GM23248 (cell line): ENCODE results near the gene RRBP1. TPM values are rescaled to one million over a fixed set of nuclear protein-coding genes. Genes with fewer than 3 reads are reported as not detected.

ENCODE experiments used
- DNase-seq: peaks from one replicate; pipeline ENCODE4 v3.0.0-alpha.2; 2015
- H2AFZ ChIP-seq: fragments of 200-600 bp; sonication (generic); 2 replicates; pipeline ENCODE4 v1.6.1; 2016; ENCODE audit warnings: antibody characterized with exemption
- H3F3A ChIP-seq: fragments of 200-600 bp; sonication (generic); 2 replicates; pipeline ENCODE4 v1.6.1; 2016; ENCODE audit warnings: mild to moderate bottlenecking, antibody characterized with exemption, mixed run types; ENCODE audit not compliant: insufficient read depth
- H3K27ac ChIP-seq: fragments of 200-600 bp; sonication (generic); 2 replicates; pipeline ENCODE4 v1.5.1; 2016; ENCODE audit warnings: mild to moderate bottlenecking
- H3K27me3 ChIP-seq: fragments of 200-600 bp; sonication (generic); replicated peaks from 2 replicates; pipeline ENCODE4 v1.6.1; 2016; ENCODE audit warnings: mild to moderate bottlenecking; ENCODE audit not compliant: insufficient read depth
- H3K36me3 ChIP-seq: fragments of 200-600 bp; sonication (generic); 2 replicates; pipeline ENCODE4 v1.6.1; 2016; ENCODE audit warnings: low read depth, mild to moderate bottlenecking
- H3K4me1 ChIP-seq: fragments of 200-600 bp; sonication (generic); 2 replicates; pipeline ENCODE4 v1.6.1; 2016; ENCODE audit warnings: mild to moderate bottlenecking; ENCODE audit not compliant: insufficient read depth
- H3K4me2 ChIP-seq: fragments of 200-600 bp; sonication (generic); one replicate; pipeline ENCODE4 v1.6.1; 2016; ENCODE audit warnings: mild to moderate bottlenecking; ENCODE audit not compliant: unreplicated experiment
- H3K4me3 ChIP-seq: fragments of 200-600 bp; sonication (generic); 2 replicates; pipeline ENCODE4 v1.5.1; 2016; ENCODE audit warnings: mild to moderate bottlenecking
- H3K79me2 ChIP-seq: fragments of 200-600 bp; sonication (generic); 2 replicates; pipeline ENCODE4 v1.6.1; 2016; ENCODE audit warnings: mild to moderate bottlenecking; ENCODE audit not compliant: insufficient read depth
- H3K9ac ChIP-seq: fragments of 200-600 bp; sonication (generic); 2 replicates; pipeline ENCODE4 v1.6.1; 2016; ENCODE audit warnings: mild to moderate bottlenecking
- H3K9me2 ChIP-seq: fragments of 200-600 bp; sonication (generic); 2 replicates; pipeline ENCODE4 v1.6.1; 2016; ENCODE audit warnings: mixed run types, mild to moderate bottlenecking, moderate library complexity; ENCODE audit not compliant: insufficient read depth
- H3K9me3 ChIP-seq: fragments of 200-600 bp; sonication (generic); one replicate; pipeline ENCODE4 v1.6.1; 2017; ENCODE audit warnings: low read depth
- H4K20me1 ChIP-seq: fragments of 200-600 bp; sonication (generic); 2 replicates; pipeline ENCODE4 v1.6.0; 2016; ENCODE audit not compliant: insufficient read depth
- EZH2 ChIP-seq: fragments of 200-600 bp; sonication (generic); IDR thresholded peaks from 2 replicates; pipeline ENCODE4 v1.6.1; 2018; ENCODE audit warnings: antibody characterized with exemption, mild to moderate bottlenecking; ENCODE audit not compliant: insufficient read depth, poor library complexity, severe bottlenecking
- EZH2phosphoT487 ChIP-seq: fragments of 200-600 bp; sonication (generic); IDR thresholded peaks from 2 replicates; pipeline ENCODE4 v1.6.1; 2018; ENCODE audit warnings: antibody characterized with exemption, moderate library complexity, mild to moderate bottlenecking, low read depth; ENCODE audit not compliant: insufficient read depth
- WGBS, 2 experiments: methylation state at CpG; one replicate each; pipeline ENCODE4 v1.1.6; 2015 to 2017; ENCODE audit warnings: low lambda C conversion rate in 2 of 2, low coverage in 1 of 2; ENCODE audit errors: missing lambda C conversion rate in 2 of 2; 5-methylcytosine and 5-hydroxymethylcytosine counted together
- in situ Hi-C: fragments of 300-500 bp; cut with MboI; formaldehyde crosslinking; loops from 2 replicates; pipeline ENCODE4 v1.15.0; 2020
- polyA plus RNA-seq: library from polyadenylated mRNA; unstranded; fragments of >200 nt; fragmentation: Nextera tagmentation; extraction: Ambion mirVana; gene quantifications from 2 replicates; pipeline ENCODE4 v1.2.1, GENCODE V29; 2016
- total RNA-seq: library from RNA; depleted of rRNA; stranded (reverse); fragments of >200 nt; shearing (Covaris generic); gene quantifications from 2 replicates; pipeline ENCODE4 v1.2.3, GENCODE V29; 2014

Gene RRBP1
- total and polyA plus RNA-seq, 2 experiments from 2014 or later, result 127 to 182 TPM

DNA sequence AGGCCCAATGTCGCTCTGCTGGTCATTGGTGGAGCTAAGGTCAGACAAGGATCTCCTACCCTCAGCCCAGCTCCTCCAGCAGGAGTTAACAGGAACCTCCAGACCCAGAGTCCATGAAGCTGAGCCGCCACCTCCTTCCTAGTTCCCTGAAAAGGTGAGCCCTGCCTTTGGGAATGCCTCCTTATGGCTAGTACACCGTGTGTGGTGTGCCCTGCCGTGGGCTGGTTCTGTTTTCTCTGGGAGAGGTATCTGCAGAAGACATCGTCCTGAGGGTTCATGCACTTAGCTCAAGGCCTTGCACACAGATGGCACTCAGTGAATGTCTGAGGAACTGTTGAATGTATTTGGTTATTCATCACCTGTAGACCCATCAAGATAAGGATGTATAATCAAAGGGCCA, 33.0 kb upstream of the RRBP1 start:
- TF ChIP-seq EZH2, result no peak
- TF ChIP-seq EZH2phosphoT487, result no peak
- H3K9ac ChIP-seq, result no peak overlapping the region
- no peaks in the 10 kb centered on the region for H4K20me1 ChIP-seq
- H3K4me3 ChIP-seq, result no peak overlapping the region
- H3K27me3 ChIP-seq, result peaks cover 6% of the 10 kb centered on the region; the same call in 1 of the 2 replicates
- no peak overlapping the region for H3K27ac ChIP-seq
- no peak for DNase-seq
- H3K79me2 ChIP-seq, result no peaks in the 10 kb centered on the region
- no peaks in the 10 kb centered on the region for H3K9me3 ChIP-seq
- WGBS, 2 experiments, result 51 to 57% methylated on average over 5 of the region's 5 CpGs
- H3F3A ChIP-seq, result no peaks in the 10 kb centered on the region
- no peaks in the 10 kb centered on the region for H3K9me2 ChIP-seq
- no peak overlapping the region for H2AFZ ChIP-seq
- H3K36me3 ChIP-seq, result no peaks in the 10 kb centered on the region
- H3K4me1 ChIP-seq, result no peaks in the 10 kb centered on the region; the same call in 1 of the 2 replicates
- in situ Hi-C loops, result no loop called here
- no peak overlapping the region for H3K4me2 ChIP-seq

DNA sequence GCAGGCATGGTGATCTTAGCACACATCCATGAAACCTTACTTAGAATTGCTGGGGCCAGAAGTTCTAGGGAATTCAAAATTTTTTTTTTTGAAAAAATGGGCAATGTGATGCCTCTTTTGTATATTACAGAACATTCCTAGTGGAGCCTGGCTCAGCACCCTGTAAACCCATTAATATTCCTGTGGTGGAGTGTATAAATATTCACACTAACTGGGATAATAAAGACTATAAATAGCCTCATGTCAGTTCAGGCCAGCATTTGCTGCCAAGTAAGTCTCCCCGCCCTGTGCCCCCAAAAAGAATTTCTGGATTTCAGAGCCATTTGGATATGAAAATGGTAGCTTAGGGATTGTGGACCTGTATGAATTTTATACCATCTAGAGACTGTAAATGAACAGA, 32.6 kb upstream of the RRBP1 start:
- Histone ChIP-seq H3K36me3 (no peaks in the 10 kb centered on the region), H3K9me2 (no peaks in the 10 kb centered on the region), H3F3A (no peaks in the 10 kb centered on the region), H3K27me3 (0 out of 2 replicates have a peak, but pooled peaks cover 6% of the 10 kb centered on the region), H3K9me3 (no peaks in the 10 kb centered on the region), H3K9ac (no peak overlapping the region), H4K20me1 (no peaks in the 10 kb centered on the region), H2AFZ (no peak overlapping the region), H3K4me3 (no peak overlapping the region), H3K4me2 (no peak overlapping the region), H3K27ac (no peak overlapping the region), H3K4me1 (no peaks in the 10 kb centered on the region; the same call in 1 of the 2 replicates), H3K79me2 (no peaks in the 10 kb centered on the region)
- TF ChIP-seq EZH2phosphoT487 (no peak), EZH2 (no peak)
- in situ Hi-C loops, result no loop called here
- no peak for DNase-seq
- 42 to 63% methylated on average over 1 of the region's 1 CpG for WGBS, 2 experiments

DNA sequence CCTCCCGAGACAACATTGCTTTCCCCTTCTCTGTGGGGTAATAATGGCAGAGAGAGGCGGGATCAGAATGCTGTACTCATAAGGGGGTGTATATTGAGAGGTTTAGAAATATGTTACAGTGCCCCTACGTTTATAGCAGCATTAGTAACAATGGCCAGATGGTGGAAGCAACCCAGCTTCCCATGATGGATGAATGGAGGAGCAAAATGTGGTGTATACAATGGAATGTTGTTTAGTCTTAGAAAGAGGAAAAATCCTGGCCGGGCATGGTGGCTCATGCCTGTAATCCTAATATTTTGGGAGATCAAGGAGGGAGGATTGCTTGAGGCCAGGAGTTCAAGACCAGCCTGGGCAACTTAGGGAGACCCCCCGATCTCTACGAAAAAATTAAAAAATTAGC, 30.7 kb upstream of the RRBP1 start:
- no peaks in the 10 kb centered on the region for H3K9me2 ChIP-seq
- no peak overlapping the region for H2AFZ ChIP-seq
- no peak overlapping the region for H3K4me2 ChIP-seq
- no peaks in the 10 kb centered on the region for H3K79me2 ChIP-seq
- WGBS, 2 experiments, result 71 to 76% methylated on average over 6 of the region's 6 CpGs
- no peak for TF ChIP-seq EZH2
- TF ChIP-seq EZH2phosphoT487, result no peak
- no peaks in the 10 kb centered on the region for H4K20me1 ChIP-seq
- no peaks in the 10 kb centered on the region for H3F3A ChIP-seq
- H3K36me3 ChIP-seq, result no peaks in the 10 kb centered on the region
- H3K4me1 ChIP-seq, result no peaks in the 10 kb centered on the region; the same call in 1 of the 2 replicates
- H3K27ac ChIP-seq, result no peak overlapping the region
- peak; percentile 23 for DNase-seq
- H3K27me3 ChIP-seq, result no peaks in the 10 kb centered on the region
- H3K9me3 ChIP-seq, result no peaks in the 10 kb centered on the region
- no peak overlapping the region for H3K4me3 ChIP-seq
- no peak overlapping the region for H3K9ac ChIP-seq
- in situ Hi-C loops, result no loop called here

DNA sequence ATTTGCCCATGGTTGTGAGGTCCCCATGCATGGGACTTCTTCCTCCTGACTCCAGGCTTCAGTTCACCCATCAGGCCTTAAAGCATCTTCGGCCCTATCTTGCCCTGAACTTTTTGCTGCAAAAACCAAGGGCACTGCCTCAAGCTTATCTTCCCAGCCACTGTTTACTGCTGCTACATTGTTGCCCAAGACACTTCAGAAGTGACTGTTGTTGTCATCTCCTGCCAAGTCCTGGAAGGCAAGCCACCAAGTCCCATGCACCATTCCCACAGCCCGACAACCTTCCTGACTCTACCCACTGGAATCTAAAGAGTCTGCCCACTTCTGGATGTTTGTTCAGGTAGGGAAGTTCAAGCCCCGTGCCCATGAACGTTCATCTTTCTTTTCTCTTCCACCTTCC, 30.2 kb upstream of the RRBP1 start:
- in situ Hi-C loops, result no loop called here
- H2AFZ ChIP-seq, result no peak overlapping the region
- H3F3A ChIP-seq, result no peaks in the 10 kb centered on the region
- H3K4me3 ChIP-seq, result no peak overlapping the region
- WGBS, 2 experiments, result 83 to 87% methylated on average over 4 of the region's 4 CpGs
- H3K4me1 ChIP-seq, result no peaks in the 10 kb centered on the region; the same call in 1 of the 2 replicates
- TF ChIP-seq EZH2phosphoT487, result no peak
- no peak overlapping the region for H3K9ac ChIP-seq
- no peaks in the 10 kb centered on the region for H3K9me2 ChIP-seq
- no peaks in the 10 kb centered on the region for H3K79me2 ChIP-seq
- no peak overlapping the region for H3K4me2 ChIP-seq
- no peak overlapping the region for H3K27ac ChIP-seq
- H3K27me3 ChIP-seq, result no peaks in the 10 kb centered on the region
- DNase-seq, result no peak
- H4K20me1 ChIP-seq, result no peaks in the 10 kb centered on the region
- no peaks in the 10 kb centered on the region for H3K36me3 ChIP-seq
- H3K9me3 ChIP-seq, result no peaks in the 10 kb centered on the region

DNA sequence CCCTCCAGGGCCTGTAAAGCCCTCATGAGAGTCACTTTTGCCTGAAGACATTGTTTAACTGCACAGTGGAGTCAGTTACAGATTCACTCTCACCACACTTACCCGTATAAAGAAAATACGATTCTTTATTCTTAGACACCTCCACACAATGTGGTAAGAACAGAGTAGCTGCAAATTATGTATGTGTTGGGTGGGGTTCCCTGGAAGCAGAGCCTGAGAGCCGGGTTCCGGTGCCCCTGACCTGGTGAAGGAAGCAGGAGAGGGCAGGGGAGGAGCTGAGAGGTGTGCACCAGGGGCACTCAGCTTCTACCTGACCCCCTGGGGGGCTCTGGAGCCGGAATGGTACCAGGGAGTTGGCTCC, 29.2 kb upstream of the RRBP1 start:
- no peak overlapping the region for H2AFZ ChIP-seq

More for the DNA sequence above, 29.2 kb upstream of the RRBP1 start:
- Histone ChIP-seq H3K27ac (no peak overlapping the region), H3K4me2 (no peak overlapping the region), H3K36me3 (no peaks in the 10 kb centered on the region), H3K9me3 (no peaks in the 10 kb centered on the region), H3K9me2 (no peaks in the 10 kb centered on the region), H3K4me1 (no peaks in the 10 kb centered on the region; the same call in 1 of the 2 replicates), H3F3A (no peaks in the 10 kb centered on the region), H4K20me1 (no peaks in the 10 kb centered on the region), H3K27me3 (no peaks in the 10 kb centered on the region), H3K9ac (no peak overlapping the region), H3K79me2 (no peaks in the 10 kb centered on the region), H3K4me3 (no peak overlapping the region)
- no peak for TF ChIP-seq EZH2phosphoT487
- TF ChIP-seq EZH2, result no peak
- DNase-seq, result no peak
- 71 to 77% methylated on average over 5 of the region's 5 CpGs for WGBS, 2 experiments
- in situ Hi-C loops, result no loop called here
